HuH-7.5 (cell line): Measurements from ENCODE around the gene ATP7A.

Experiments
- DNase-seq: peaks from one replicate; pipeline ENCODE4 v3.0.0; 2011; ENCODE audit warnings: low spot score

Gene ATP7A

DNA sequence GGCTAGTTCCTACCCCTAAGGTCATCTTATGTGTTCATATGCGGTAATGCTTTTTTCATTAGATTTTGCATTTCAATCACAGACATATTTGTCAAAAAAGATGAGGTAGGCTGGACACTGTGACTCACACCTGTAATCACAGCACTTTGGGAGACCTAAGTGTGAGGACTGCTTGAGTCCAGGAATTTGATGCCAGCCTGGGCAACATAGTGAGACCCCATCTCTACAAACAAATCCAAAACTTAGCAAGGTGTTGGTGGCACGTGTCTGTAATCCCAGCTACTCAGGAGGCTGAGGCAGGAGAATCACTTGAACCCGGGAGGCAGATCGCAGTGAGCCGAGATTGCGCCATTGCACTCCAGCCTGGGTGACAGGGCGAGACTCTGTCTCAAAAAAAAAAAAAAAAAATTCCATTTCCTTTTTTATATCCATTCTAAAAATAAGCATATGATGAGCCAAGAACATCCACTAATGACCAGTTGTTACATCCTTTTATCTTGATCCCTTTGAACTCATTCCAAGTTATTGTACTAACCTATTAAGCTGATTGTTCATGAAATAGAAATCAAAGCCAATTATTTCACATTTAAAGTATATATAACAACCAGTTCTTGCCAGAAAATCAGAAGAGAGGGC lies 35.5 kb downstream of the ATP7A start:
- no peak for DNase-seq

DNA sequence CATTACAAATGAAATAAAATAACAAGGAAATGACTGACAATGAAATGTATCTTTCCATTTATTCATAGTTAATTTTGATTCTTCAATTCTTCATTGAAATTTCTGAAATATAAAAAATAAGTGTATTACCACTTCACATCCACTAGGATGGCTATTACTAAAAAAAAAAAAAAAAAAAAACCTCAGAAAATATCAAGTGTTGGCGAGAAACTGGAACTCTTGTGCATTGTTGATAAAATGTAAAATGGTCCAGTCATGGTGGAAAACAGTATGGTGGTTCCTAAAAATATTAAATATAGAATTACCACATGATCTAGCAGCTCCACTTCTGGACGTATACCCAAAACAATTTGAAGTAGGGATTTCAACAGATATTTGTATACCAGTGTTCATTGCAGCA lies 36.1 kb downstream of the ATP7A start:
- DNase-seq = no peak

DNA sequence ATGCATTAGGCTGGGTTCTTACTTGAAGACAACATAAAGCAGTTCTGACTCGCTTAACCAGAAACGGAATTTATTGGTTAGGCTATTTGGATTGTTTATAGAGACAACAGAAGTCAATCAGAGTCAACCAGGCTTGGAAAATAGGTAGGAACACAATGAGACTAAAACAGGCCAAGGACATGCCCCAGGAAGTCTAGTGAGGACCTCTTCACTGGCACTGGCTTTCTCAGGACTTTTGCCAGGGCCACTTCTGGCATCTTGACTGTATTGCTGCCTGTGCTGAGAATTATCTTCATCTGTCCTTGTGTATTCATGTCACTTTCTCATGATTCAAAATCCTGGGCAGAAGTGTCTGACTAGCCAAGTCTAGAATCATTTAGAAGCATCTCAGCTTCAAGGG lies 39.3 kb downstream of the ATP7A start:
- no peak for DNase-seq

DNA sequence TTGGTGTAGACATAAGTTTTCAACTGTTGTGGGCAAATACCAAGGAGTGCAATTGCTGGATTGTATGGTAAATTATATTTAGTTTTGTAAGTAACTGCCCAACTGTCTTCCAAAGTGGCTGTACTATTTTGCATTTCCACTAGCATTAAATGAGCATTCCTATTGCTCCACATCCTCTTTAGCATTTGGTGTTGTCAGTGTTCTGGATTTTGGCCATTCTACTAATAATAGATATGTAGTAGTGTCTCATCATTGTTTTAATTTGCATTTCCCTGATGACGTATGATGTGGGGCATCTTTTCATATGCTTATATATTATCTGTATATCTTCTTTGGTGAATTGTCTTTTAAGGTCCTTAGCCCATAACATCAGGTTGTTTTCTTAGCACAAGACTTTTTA lies 41.7 kb downstream of the ATP7A start:
- no peak for DNase-seq

DNA sequence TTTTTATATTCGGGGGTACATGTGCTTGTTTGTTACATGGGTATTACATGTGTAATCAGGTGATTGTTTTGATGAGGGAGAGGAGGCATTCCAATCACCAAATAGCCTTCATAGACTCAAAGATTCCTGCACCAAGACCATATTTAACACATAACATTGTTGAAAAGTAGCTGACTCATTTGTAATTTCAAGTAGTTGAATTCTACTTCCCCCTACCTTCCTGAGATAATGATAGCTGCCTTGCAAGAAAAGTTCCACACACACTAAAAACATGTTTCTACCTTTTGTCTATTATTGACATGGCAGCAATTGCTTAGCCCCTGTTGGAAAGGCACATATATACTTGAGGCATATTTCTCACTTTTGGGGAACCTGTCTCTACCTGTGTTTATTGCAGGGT lies 42.8 kb downstream of the ATP7A start:
- DNase-seq = no peak

DNA sequence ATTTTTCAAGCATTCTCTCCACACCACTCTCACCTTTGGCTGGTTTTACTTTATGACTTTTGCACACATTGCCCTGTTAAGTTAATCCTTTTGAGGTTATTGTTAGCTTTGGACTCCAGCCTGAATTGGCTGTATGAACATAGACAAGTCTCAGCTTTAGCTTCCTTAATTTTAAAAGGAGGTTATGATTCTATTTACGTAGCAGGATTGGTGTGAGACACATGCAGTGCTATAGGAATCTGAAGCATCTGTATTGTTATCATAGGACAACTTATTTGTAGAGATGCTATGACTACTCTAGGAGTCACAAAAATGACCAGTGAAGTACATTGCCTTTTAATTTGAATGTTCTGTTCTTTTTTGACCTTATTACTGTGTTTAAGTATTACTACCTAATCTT lies 43.2 kb downstream of the ATP7A start:
- DNase-seq = no peak

DNA sequence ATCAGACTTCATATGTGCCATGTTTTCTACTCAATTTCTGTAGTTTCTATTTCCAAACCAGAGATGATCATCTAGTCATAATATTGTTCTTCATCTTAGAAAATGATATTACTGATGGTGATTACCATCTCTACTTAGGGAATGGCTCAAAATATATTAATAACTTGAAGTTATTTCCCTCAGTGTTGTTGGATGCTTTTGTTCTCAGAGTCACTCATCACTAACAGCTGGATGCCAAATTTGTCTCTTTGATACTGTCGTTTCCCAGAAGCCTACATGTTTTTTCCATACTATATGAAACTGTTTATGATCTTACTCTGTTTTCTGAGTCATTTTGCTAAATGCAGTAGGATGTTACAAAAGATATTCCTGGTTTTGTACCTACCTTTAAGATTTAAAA lies 50.1 kb downstream of the ATP7A start:
- no peak for DNase-seq

DNA sequence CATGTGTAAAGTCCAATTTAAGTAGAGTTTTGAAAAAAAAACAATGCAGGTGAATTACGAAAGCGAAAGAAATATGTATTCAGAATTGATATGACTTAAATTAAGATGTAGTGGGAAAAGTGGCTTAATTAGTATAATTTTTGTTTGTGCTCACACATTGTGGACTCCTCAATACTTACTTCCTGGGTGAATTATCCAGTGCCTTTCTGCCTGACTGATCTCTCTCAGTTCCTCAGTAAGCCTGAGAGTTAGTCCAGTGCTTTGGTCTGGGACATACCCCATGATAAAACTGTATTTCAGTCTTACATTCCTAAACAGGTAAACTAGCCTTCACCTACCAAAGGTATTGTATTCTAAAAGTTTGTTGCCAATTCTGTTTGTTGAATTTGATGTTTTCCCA lies 50.6 kb downstream of the ATP7A start:
- DNase-seq = no peak

DNA sequence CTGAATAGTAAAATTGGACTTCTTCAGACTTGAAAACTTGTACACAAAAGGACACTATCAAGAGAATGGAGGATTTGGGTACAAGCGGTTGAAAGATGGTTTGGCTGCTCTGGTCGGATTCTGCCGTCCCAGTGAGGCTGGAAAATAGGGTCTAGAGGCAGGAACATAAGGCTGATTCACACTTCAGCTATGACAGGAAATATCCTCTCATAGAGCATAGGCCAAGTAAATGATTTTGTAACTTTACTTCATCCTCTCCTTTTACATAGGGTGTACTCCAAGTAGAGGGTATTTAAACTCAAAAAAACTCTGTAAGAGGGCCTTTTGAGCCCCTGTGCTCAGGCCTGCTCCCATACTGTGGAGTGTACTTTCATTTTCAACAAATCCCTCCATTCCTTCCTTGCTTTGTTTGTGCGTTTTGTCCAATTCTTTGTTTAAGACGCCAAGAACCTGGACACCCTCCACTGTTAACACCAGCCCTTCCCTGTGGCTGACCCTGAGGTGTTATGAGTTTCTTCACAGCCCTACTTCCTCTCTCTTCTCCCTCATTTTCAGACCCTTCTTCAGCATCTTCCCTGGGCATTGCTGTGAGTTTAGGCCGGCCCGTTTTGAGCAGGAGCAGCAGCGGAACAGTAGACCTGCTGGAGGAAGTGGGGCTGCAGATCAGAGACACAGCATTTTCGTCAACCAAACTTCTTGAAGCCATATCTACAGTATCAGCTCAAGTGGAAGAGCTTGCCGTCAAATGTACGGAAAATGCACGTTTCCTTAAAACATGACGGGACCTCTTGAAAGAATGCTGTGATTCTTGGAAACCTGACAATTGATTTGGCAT lies 51.8 kb downstream of the ATP7A start:
- no peak for DNase-seq

DNA sequence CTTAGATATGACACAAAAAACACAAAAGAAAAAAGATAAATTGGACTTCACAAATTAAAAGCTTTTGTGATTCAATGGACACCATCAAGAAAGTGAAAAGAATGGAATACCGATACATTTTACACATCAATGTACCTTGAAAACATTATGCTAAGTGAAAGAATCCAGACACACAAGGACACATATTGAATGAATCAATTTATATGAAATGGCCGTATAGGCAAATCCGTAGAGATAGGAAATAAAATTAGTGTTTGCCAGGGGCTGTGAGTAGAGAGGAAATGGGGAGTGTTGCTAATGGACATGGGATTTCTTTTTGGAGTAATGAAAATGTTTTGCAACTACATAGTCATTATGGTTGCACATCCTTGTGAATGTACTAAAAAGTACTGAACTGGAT lies 55.9 kb downstream of the ATP7A start:
- DNase-seq = no peak

DNA sequence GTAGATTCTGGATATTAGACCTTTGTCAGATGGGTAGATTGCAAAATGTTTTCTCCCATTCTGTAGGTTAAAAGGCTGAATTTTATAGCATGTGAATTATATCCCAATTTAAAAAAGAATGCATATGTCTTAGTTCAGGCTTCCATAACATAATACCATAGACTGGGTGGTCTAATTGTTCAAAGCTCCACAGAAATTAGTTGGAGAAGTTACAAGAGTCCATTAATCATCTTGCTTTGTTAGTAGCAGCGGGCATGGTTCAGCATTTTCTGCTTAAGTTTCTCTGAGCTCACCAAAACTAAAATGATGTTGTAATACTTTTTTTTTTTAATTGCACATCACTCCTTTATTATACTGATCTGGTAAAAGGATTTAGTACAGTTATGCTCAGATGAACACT lies 57.1 kb downstream of the ATP7A start:
- no peak for DNase-seq

DNA sequence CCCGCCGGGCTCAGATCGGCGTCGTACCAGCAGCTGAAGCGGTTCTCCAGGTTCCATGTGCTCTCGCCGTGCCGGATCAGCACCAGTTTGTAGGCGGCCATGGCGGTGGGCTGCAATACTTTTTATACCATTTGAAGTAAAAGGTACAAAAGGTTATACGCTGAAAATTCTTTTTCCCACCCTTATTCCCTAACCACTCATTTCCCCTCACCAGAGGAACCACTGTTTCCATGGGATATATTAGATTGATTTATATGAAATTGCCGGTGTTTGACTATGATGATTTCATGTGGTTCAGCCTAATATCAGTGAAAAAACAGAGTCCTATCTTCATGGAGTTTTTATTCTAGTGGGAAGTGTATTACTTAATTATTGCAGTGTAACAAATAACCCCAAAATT lies 59.0 kb downstream of the ATP7A start, which contains the start of gene PGAM4:
Gene PGAM4, minus strand, starts transcription at position 101 of the 400 bp plus-strand sequence. Its CDS starts 0 bp downstream, at position 101.
- DNase-seq = no peak

DNA sequence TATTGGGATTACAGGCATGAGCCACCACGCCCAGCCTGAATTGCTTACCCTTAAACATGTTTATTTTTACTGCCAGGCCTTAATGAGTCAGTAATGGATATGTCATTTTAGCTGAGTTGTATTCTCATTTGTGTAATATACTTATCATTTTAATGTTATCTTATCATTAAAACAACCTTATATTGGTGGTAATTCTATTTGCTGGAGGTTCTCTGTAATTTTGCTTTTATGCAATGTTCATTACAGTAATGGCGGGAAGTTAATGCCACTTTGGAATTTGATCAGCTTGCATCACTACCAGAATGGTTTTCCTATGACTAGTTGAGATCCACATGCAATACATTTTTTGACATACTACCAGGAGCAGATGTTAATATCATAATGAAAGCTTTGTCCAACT lies 65.3 kb downstream of the ATP7A start:
- DNase-seq = no peak

DNA sequence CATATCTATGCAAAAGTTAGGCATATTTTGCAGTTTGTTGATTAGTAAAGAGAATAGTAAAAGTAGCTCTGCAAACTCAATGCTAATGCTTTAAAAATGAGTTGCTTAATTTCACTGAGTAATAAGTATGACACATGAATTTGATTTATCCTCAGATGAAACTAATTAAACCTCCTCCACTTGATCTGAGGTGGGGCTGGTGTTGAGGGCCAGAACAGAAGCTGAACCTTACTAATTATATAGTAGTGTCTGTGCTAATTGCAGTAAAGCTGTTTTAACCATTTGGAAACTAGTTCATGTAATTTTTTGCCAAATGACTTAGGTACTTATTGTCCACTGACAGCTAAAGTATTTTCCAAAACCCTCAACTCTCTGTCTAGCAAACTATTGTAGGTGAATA lies 66.6 kb downstream of the ATP7A start:
- DNase-seq = no peak

DNA sequence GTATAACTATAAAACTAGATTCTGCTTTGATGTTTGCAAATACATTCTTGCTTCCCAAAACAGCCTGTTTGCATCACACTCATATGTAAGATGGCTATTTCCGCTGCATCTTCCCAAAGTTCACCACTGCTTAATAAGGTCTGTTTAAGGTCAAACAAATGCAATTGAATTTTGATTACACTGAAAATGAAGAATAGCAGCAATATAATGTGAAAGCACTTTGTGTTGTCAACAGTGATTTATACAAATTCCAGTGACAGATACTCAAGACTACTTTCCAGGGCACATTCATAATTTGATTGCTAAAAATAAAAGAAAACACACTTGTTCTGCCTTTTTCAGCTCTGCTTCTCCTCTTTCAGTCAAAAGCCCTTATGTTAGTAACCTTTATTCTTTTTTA lies 67.0 kb downstream of the ATP7A start:
- no peak for DNase-seq

DNA sequence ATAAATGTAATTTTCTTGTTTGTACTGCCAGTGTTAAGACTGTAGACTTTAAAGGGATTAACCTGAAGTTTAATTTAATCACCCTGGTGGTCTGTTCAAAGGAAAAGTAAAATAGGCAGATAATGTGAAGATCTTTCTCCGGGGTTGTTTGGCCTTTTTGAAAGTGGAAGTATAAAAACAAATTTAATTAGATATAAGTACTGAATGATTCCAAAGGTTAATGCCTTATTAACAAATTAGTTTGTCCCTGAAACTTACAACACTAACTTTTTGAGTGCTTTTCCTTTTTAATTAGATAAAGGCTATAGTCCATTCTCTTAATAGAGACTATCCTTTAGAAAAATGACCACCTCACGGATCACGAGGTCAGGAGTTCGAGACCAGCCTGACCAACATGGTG lies 69.4 kb downstream of the ATP7A start:
- DNase-seq = no peak

DNA sequence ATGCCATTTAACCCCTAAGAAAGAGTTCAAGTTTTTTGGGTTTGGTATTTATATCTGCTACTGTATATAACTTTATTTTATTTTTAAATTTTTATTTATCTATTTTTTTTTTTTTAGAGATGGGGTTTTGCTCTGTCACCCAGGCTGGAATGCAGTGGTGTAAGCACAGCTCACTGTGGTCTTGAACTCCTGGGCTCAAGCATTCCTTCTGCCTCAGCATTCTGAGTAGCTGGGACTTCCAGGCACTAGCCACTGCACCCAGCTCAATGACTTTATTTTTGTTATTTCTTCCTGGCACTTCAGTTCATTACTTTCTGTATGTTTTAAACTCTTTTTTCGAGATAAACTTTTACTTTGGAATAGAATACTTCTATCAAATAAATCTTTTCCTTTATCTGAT lies 101.4 kb downstream of the ATP7A start:
- no peak for DNase-seq

DNA sequence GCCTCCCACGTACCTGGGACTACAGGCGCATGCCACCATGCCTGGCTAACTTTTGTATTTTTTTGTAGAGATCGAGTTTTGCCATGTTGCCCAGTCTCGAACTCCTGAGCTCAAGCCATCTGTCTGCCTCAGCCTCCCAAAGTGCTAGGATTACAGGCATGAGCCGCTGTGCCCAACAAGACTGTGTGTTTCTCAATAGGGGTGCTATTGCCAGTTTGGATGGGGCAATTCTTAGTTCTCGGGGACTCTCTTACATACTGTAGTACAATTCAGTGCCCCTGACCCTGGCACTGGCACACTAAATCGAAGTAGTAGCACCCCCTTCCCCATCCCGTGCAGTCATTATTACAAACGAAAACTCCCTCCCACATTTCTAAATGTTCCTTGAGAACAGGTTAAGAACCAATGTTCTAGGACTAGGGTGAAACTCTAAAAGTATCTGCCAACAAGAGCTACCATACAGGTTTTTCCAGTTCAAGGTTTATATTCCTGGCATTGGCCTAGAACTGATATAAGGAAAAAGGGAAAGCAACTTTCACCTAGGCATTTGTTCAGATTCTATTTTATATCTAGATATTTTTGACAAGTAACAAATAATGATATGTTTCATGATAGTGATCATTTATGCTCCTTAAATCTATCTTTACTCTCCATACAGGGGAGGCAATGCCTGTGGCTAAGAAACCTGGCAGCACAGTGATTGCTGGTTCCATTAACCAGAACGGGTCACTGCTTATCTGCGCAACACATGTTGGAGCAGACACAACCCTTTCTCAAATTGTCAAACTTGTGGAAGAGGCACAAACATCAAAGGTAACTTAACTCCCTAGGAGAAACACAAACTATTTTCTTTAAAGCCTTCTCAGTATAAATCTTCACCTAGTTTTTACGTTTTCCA lies 109.3 kb downstream of the ATP7A start:
- no peak for DNase-seq

DNA sequence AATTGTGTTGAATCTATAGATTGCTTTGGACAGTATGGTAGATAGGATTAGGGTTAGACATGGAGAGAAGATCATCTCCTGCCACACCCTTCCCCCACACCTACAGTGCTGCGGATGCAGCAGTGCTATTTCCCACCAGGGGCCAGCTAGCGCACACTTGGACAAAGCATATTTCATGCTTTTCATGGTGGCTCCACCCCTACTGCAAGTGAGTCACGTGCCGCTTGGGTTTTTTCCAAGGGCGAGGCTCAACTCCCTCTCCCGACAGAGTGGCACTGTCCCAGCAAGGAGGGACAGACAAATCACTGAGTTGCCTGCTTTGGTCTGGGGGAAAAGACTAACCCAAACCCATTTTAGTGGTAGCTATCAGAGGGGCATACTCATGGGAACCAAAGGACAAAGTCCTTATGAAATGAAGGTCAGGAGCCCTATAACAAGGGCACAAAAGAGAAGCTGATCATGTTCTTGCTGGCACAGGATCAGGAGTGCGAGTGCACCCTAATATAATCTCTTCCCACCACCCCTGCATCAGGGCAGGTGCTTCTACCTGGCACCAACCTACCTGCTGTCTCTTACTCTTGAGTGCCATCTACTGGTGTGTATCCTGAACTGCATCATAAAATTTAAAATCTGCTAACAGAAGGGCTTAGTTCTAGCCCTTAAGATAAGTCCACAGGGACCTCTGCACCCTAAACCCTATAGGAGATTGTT lies 114.0 kb downstream of the ATP7A start:
- peak; percentile 33 for DNase-seq

DNA sequence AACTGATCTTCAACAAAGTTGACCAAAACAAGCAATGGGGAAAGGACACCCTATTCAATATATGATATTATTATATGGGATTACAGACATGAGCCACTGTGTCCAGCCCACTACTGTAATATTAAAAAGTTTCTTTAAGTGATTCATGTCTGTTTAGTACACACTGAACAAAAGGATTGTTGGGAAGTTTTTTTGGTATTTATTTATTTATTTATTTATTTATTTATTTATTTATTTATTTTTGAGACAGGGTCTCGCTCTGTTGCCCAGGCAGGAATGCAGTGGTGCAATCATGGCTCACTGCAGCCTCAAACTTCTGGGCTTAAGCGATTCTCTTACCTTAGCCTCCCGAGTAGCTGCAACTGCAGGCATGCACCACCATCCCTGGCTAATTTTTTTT lies 117.3 kb downstream of the ATP7A start:
- no peak for DNase-seq

DNA sequence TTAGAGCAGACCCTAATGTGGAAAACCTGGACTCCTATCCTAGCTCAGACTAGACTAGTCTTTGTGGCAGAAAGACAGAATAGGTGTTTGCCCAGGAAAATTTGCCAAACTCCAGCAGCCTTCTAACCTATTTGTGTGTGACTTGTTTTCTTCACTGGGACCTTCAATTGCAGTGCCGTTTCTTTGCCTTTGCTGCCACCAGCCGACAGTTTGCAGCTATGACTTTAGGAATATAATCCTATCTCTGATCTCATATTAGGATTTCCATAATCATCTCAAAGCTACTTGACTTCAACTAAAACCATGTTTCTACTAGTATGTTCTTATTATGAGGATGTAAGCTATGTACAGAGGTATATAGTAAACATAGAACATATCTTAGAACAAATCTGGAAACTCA lies 119.2 kb downstream of the ATP7A start:
- DNase-seq = peak; percentile 6

DNA sequence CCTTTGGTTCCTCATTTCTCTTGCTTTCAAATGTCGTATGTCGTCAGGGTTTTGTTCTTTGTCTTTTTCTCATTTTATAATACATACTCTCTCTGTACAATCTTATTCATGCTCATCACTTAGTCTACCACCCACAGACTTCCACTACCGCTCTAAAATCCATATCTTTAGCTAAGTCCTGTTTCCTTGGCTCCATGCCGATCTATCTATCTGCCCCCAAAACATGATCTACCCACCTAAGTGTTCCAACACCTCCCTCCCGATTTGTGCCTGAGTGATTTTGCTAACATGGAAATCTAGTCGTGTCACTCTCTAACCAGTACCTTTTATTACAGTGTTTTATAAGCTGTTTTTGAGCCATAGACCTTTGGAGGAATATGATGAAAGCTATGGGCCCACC lies 124.6 kb downstream of the ATP7A start:
- DNase-seq = no peak
